Central memory CD8-positive, alpha-beta T cell (primary cell): ENCODE data around the gene ITPKB.

Experiments used
- ATAC-seq: fragments of 150-1000 bp; cut with Tn5 transposase; replicated peaks from 2 replicates; pipeline ENCODE4 v1.10.0; 2022; ENCODE audit warnings: mild to moderate bottlenecking, moderate FRiP score, moderate number of reproducible peaks; ENCODE audit not compliant: poor library complexity, severe bottlenecking; ENCODE audit errors: extremely low read depth
- DNase-seq, 2 donors: peaks; one replicate each; pipeline ENCODE4 v3.0.0; 2021; ENCODE audit warnings: low spot score in 2 of 2
- H3K27ac Mint-ChIP-seq: one replicate; pipeline ENCODE4 v1.8.0; 2022; ENCODE audit warnings: low read depth, mild to moderate bottlenecking, moderate library complexity, mixed read lengths
- H3K27me3 Mint-ChIP-seq: one replicate; pipeline ENCODE4 v1.8.0; 2022; ENCODE audit warnings: mixed read lengths
- H3K36me3 Mint-ChIP-seq: one replicate; pipeline ENCODE4 v1.8.0; 2022; ENCODE audit warnings: mild to moderate bottlenecking, moderate library complexity, mixed read lengths; ENCODE audit not compliant: insufficient read depth
- H3K4me1 Mint-ChIP-seq: one replicate; pipeline ENCODE4 v1.8.0; 2022; ENCODE audit warnings: mixed read lengths
- H3K4me3 Mint-ChIP-seq: one replicate; pipeline ENCODE4 v1.8.0; 2022; ENCODE audit warnings: mild to moderate bottlenecking, moderate library complexity, mixed read lengths
- H3K9me3 Mint-ChIP-seq: one replicate; pipeline ENCODE4 v1.8.0; 2022; ENCODE audit warnings: mixed read lengths

ITPKB gene

GRCh38 chr1:226586650-226587422 lies 152.2 kb downstream of the ITPKB start:
- Mint-ChIP-seq H3K4me3 (no peak overlapping the region), H3K36me3 (peaks cover 4% of the 10 kb centered on the region), H3K9me3 (no peaks in the 10 kb centered on the region), H3K27me3 (peaks cover 12% of the 10 kb centered on the region), H3K27ac (no peak overlapping the region), H3K4me1 (no peaks in the 10 kb centered on the region)
- ATAC-seq (no peak), DNase-seq (no peak)

- Mint-ChIP-seq H3K4me3 (no peak overlapping the region), H3K4me1 (no peaks in the 10 kb centered on the region), H3K36me3 (peaks cover 4% of the 10 kb centered on the region), H3K9me3 (no peaks in the 10 kb centered on the region), H3K27ac (no peak overlapping the region), H3K27me3 (peaks cover 12% of the 10 kb centered on the region)
- ATAC-seq (no peak), DNase-seq (no peak)
These were observed 153.0 kb downstream of the ITPKB start for GRCh38 chr1:226586116-226586515.

- DNase-seq (no peak), ATAC-seq (no peak)
- Mint-ChIP-seq H3K9me3 (no peaks in the 10 kb centered on the region), H3K27ac (no peak overlapping the region), H3K36me3 (peaks cover 7% of the 10 kb centered on the region), H3K4me3 (no peak overlapping the region), H3K4me1 (no peaks in the 10 kb centered on the region), H3K27me3 (no peaks in the 10 kb centered on the region)
These were observed 154.9 kb downstream of the ITPKB start for GRCh38 chr1:226584164-226584563.

- H3K27ac Mint-ChIP-seq, result no peak overlapping the region
- H3K27me3 Mint-ChIP-seq, result no peaks in the 10 kb centered on the region
- H3K4me1 Mint-ChIP-seq, result no peaks in the 10 kb centered on the region
- peaks cover 7% of the 10 kb centered on the region for H3K36me3 Mint-ChIP-seq
- H3K9me3 Mint-ChIP-seq, result no peaks in the 10 kb centered on the region
- DNase-seq, result no peak
- no peak for ATAC-seq
- H3K4me3 Mint-ChIP-seq, result no peak overlapping the region
These were observed 156.1 kb downstream of the ITPKB start for GRCh38 chr1:226582966-226583365.
